Activated naive CD8-positive, alpha-beta T cell treated with anti-CD3 and anti-CD28 coated beads, Interleukin-2, amount 10 ng/mL, durations not matched to agents 7 days and 5 days (primary cell): Measurements from ENCODE around the gene HSPB6. TPM values are rescaled to one million over a fixed set of nuclear protein-coding genes. Genes with fewer than 3 reads are reported as not detected.
A peak's percentile ranks its signal among the peaks of the same experiment; 100 is the strongest.
"Not testable (repeated sequence)": the region's sequence is repeated elsewhere in the genome, so short reads cannot be mapped to it uniquely, and the experiment has no call there.

Experiments used
- ATAC-seq: fragments of 150-1000 bp; cut with Tn5 transposase; one replicate; pipeline ENCODE4 v1.10.0; 2021; ENCODE audit warnings: low read depth, moderate library complexity
- POLR2A ChIA-PET: fragments of 350-600 bp; sonication (Branson Sonifier 250); formaldehyde crosslinking; loops from one replicate; lab custom pipeline; 2021; ENCODE audit warnings: antibody characterized with exemption; lab: Charles Lee
- DNase-seq: peaks from one replicate; pipeline ENCODE4 v3.0.0; 2021
- H3K27ac Mint-ChIP-seq: one replicate; pipeline ENCODE4 v1.8.0; 2022; ENCODE audit warnings: mild to moderate bottlenecking, mixed read lengths
- H3K27me3 Mint-ChIP-seq: one replicate; pipeline ENCODE4 v1.8.0; 2022; ENCODE audit warnings: mild to moderate bottlenecking, moderate library complexity, mixed read lengths
- H3K36me3 Mint-ChIP-seq: one replicate; pipeline ENCODE4 v1.8.0; 2021; ENCODE audit warnings: mild to moderate bottlenecking, mixed read lengths
- H3K4me1 Mint-ChIP-seq: one replicate; pipeline ENCODE4 v1.8.0; 2021; ENCODE audit warnings: mixed read lengths
- H3K4me3 Mint-ChIP-seq: one replicate; pipeline ENCODE4 v1.8.0; 2022; ENCODE audit warnings: mild to moderate bottlenecking, moderate library complexity, mixed read lengths
- H3K9me3 Mint-ChIP-seq: one replicate; pipeline ENCODE4 v1.8.0; 2021; ENCODE audit warnings: mixed read lengths
- total RNA-seq, 2 experiments: library from RNA; stranded (reverse); gene quantifications; one replicate each; pipeline ENCODE4 v1.2.3, GENCODE V29; 2021

The HSPB6 gene
- total RNA-seq, 2 experiments from 2014 or later: 0.36 TPM; not detected in 1

GRCh38 chr19:35780058-35780457, 23.2 kb upstream of the HSPB6 start:
- POLR2A ChIA-PET: no interaction called here
- Mint-ChIP-seq H3K27me3 (no peaks in the 10 kb centered on the region), H3K27ac (no peak overlapping the region), H3K9me3 (no peaks in the 10 kb centered on the region), H3K4me1 (peaks cover 22% of the 10 kb centered on the region), H3K36me3 (peaks cover 10% of the 10 kb centered on the region), H3K4me3 (no peak overlapping the region)
- DNase-seq: no peak
- no peak for ATAC-seq

DNA sequence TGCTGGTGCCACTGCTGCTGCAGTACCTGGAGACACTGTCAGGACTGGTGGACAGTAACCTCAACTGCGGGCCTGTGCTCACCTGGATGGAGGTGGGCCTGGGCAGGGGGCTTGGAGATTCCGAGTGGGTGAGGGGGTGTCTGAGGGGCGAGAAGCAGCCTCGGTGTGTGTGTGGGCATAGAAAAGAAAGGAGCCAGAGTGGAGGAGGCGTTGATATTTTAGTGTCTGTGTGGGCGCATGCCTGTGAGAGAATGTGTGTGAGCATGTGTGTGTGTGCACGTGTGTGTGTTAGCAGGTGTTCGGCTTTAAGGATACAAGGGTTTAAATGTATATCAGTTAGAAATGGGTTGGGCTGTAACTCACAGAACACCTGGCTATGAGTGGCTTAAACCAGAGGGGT, 22.2 kb upstream of the HSPB6 start:
- no peaks in the 10 kb centered on the region for H3K9me3 Mint-ChIP-seq
- ATAC-seq (no peak), DNase-seq (no peak)
- no peak overlapping the region for H3K4me3 Mint-ChIP-seq
- H3K27ac Mint-ChIP-seq: no peak overlapping the region
- POLR2A ChIA-PET: no interaction called here
- H3K27me3 Mint-ChIP-seq: no peaks in the 10 kb centered on the region
- H3K4me1 Mint-ChIP-seq: peaks cover 28% of the 10 kb centered on the region
- H3K36me3 Mint-ChIP-seq: peaks cover 10% of the 10 kb centered on the region

DNA sequence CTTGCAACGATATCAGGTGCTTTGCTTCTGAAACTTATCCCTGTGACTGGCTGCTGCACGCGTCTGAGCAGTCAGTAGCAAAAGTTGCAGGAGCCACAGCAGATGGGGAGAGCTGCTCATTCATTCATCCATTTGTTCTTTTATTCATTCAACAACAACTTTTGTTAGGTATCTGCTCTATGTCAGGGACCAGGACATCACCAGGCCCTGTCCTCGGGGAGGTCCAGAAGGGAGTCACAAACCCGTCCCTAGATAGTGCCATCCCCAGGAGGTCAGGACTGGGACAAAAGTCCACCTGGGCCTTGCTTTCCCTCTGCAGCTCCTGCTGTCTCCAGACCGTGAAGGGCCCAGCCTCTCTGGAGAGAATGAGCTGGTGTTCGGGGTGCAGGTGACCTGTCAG, 21.1 kb upstream of the HSPB6 start:
- POLR2A ChIA-PET: no interaction called here
- no peak overlapping the region for H3K4me3 Mint-ChIP-seq
- H3K36me3 Mint-ChIP-seq: peaks cover 7% of the 10 kb centered on the region
- DNase-seq: no peak
- peaks cover 23% of the 10 kb centered on the region for H3K4me1 Mint-ChIP-seq
- H3K9me3 Mint-ChIP-seq: no peaks in the 10 kb centered on the region
- H3K27me3 Mint-ChIP-seq: no peaks in the 10 kb centered on the region
- ATAC-seq: no peak
- no peak overlapping the region for H3K27ac Mint-ChIP-seq

DNA sequence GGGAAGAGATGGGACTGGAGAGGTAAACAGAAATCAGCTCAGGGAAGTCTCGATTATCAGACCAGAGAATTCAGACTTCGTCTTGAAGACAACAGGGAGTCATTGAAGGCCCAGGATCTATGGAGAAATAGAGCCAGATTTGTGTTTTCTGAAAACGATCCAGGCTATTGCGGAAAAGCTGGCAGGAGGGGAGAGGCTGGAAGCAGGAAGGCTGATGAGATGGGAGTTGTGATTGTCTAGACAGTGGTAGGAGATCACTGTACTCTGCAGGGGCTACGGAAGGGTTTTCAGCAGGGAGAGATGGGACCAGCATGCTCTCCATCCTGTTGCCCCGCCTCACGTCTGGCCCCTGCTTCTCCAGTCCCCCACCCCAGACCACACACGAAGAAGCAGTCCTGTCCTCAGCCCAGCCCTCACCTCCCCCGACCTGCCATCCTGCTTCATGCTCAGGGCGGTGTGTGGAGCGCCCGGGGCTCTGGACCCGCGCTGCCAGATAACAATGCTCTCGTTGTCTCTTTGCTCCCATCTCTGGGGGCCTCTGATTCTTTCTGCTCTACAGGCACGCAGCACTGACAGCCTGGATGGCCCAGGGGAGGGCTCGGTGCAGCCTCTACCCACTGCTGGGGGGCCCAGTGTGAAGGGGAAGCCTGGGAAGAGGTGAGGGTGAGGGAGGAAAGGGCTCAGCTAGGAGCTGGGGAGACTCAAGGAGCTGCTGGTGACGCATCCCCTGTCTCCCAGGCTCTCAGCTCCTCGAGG, 20.4 kb upstream of the HSPB6 start:
- DNase-seq: no peak
- no peaks in the 10 kb centered on the region for H3K27me3 Mint-ChIP-seq
- H3K27ac Mint-ChIP-seq: peak overlapping the region; percentile 2
- H3K4me3 Mint-ChIP-seq: peak overlapping the region; percentile 95
- POLR2A ChIA-PET: interaction anchor here (0.8 kb wide), 1 partner anchor 9 kb away, joined by 3 read pairs; no protein-coding TSS in a partner anchor
- H3K36me3 Mint-ChIP-seq: peaks cover 5% of the 10 kb centered on the region
- no peaks in the 10 kb centered on the region for H3K9me3 Mint-ChIP-seq
- peaks cover 22% of the 10 kb centered on the region for H3K4me1 Mint-ChIP-seq
- no peak for ATAC-seq

- Mint-ChIP-seq H3K36me3 (peaks cover 4% of the 10 kb centered on the region), H3K27ac (peak overlapping the region; percentile 88), H3K9me3 (no peaks in the 10 kb centered on the region), H3K27me3 (no peaks in the 10 kb centered on the region), H3K4me3 (peak overlapping the region; percentile 95), H3K4me1 (peaks cover 22% of the 10 kb centered on the region)
- no peak for ATAC-seq
- DNase-seq: no peak
- POLR2A ChIA-PET: interaction anchor here (0.8 to 1.2 kb wide), 2 partner anchors 10 to 277 kb away, joined by 3 read pairs; partner anchors contain the start of gene THAP8
These were observed 19.4 kb upstream of the HSPB6 start for GRCh38 chr19:35776102-35776788.

GRCh38 chr19:35775298-35776101, 18.7 kb upstream of the HSPB6 start, which contains the start of gene ARHGAP33:
Gene ARHGAP33, plus strand, starts transcription at chr19:35775564. Its CDS starts 95 bp downstream, at chr19:35775659.
- DNase-seq (peak; percentile 99), ATAC-seq (peak; percentile 92)
- Mint-ChIP-seq H3K36me3 (peaks cover 1% of the 10 kb centered on the region), H3K27me3 (no peaks in the 10 kb centered on the region), H3K27ac (peak within 1 kb of the TSS; percentile 88), H3K9me3 (no peaks in the 10 kb centered on the region), H3K4me3 (peak within 1 kb of the TSS; percentile 95), H3K4me1 (peaks cover 22% of the 10 kb centered on the region)
- POLR2A ChIA-PET: interaction anchor here (0.7 to 1.2 kb wide), 2 partner anchors 13 to 278 kb away, joined by 3 read pairs; partner anchors contain the start of gene THAP8

DNA sequence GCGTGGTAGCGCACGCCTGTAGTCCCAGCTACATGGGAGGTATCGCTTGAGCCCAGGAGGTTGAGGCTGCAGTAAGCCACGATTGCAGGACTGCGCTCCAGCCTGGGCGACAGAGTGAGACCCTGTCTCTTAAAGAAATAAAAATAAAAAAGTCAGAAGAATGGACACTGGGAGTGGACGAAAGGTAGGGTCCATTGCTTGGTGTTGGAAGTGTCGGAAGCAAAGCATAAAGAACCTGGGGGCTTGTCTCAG, 18.1 kb upstream of the HSPB6 start:
- Mint-ChIP-seq H3K9me3 (no peaks in the 10 kb centered on the region), H3K4me1 (peaks cover 22% of the 10 kb centered on the region), H3K27ac (no peak overlapping the region), H3K4me3 (peak overlapping the region; percentile 74), H3K36me3 (peaks cover 1% of the 10 kb centered on the region), H3K27me3 (no peaks in the 10 kb centered on the region)
- POLR2A ChIA-PET: interaction anchor here (0.7 kb wide), 2 partner anchors 13 to 502 kb away, joined by 3 to 4 read pairs; no protein-coding TSS in a partner anchor
- ATAC-seq: no peak
- DNase-seq: no peak

- peak overlapping the region; percentile 74 for H3K4me3 Mint-ChIP-seq
- H3K4me1 Mint-ChIP-seq: peaks cover 22% of the 10 kb centered on the region
- POLR2A ChIA-PET: interaction anchor here (0.7 to 1.2 kb wide), 4 partner anchors 12 to 502 kb away, joined by 3 to 4 read pairs (median 4); no protein-coding TSS in a partner anchor
- H3K9me3 Mint-ChIP-seq: no peaks in the 10 kb centered on the region
- DNase-seq (no peak), ATAC-seq (no peak)
- no peaks in the 10 kb centered on the region for H3K27me3 Mint-ChIP-seq
- no peak overlapping the region for H3K27ac Mint-ChIP-seq
- H3K36me3 Mint-ChIP-seq: peaks cover 1% of the 10 kb centered on the region
These were observed 17.6 kb upstream of the HSPB6 start for GRCh38 chr19:35774274-35775045.

- no peak overlapping the region for H3K27ac Mint-ChIP-seq
- peaks cover 20% of the 10 kb centered on the region for H3K4me1 Mint-ChIP-seq
- ATAC-seq: no peak
- H3K9me3 Mint-ChIP-seq: no peaks in the 10 kb centered on the region
- DNase-seq: no peak
- no peaks in the 10 kb centered on the region for H3K27me3 Mint-ChIP-seq
- POLR2A ChIA-PET: interaction anchor here (1.2 kb wide), 1 partner anchor 130 kb away, joined by 4 read pairs; no protein-coding TSS in a partner anchor
- peaks cover 7% of the 10 kb centered on the region for H3K36me3 Mint-ChIP-seq
- H3K4me3 Mint-ChIP-seq: no peak overlapping the region
These were observed 16.4 kb upstream of the HSPB6 start for GRCh38 chr19:35773020-35773806.

DNA sequence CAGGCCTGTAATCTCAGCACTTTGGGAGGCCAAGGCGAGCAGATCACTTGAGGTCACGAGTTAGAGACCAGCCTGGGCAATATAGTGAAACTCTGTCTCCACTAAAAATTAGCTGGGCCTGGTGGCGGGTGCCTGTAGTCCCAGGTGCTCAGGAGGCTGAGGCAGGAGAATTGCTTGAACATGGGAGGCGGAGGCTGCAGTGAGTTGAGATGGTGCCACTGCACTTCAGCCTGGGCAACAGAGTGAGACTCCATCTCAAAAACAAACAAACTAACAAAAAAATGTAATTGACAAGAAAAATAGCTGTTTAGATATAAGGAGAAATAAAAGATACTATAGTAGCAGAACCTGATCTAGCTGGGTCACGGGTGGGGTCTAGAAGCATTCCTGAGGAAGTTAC, 15.5 kb upstream of the HSPB6 start:
- H3K4me1 Mint-ChIP-seq: peaks cover 20% of the 10 kb centered on the region
- DNase-seq, H3K36me3 Mint-ChIP-seq, ATAC-seq, H3K9me3 Mint-ChIP-seq, H3K4me3 Mint-ChIP-seq, H3K27ac Mint-ChIP-seq, H3K27me3 Mint-ChIP-seq, POLR2A ChIA-PET: not testable (repeated sequence)

DNA sequence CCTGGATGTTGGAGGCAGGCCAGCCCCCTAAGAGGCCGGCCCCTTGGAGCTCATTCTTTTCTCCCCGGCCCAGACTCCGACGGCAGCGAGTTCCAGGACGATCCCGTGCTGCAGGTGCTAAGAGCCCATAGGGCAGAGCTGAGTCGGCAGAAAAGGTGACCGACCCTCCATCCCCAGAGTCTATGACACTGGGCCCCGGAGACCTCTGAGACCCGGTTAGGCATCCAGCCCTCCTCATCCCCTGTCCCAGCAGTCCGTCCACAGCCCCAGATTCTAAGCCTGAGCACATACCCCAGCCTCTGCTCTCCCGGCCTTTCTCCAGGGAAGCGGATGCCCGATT, 11.2 kb upstream of the HSPB6 start:
- Mint-ChIP-seq H3K4me1 (peaks cover 3% of the 10 kb centered on the region), H3K9me3 (no peaks in the 10 kb centered on the region), H3K36me3 (peaks cover 9% of the 10 kb centered on the region), H3K27me3 (no peaks in the 10 kb centered on the region), H3K4me3 (no peak overlapping the region), H3K27ac (no peak overlapping the region)
- ATAC-seq (no peak), DNase-seq (no peak)
- POLR2A ChIA-PET: interaction anchor here (1.1 to 2.6 kb wide), 2 partner anchors 20 to 23 kb away, joined by 4 to 5 read pairs; partner anchors contain the start of genes LIN37, PSENEN and U2AF1L4
